Cortex of kidney (tissue), 1 donor: ENCODE data around the gene GLI1.
A peak's percentile ranks its signal among the peaks of the same experiment; 100 is the strongest.

Experiments
- DNase-seq: peaks from one replicate; lab custom pipeline; 2025; lab: John Stamatoyannopoulos, UW

The GLI1 gene

DNA sequence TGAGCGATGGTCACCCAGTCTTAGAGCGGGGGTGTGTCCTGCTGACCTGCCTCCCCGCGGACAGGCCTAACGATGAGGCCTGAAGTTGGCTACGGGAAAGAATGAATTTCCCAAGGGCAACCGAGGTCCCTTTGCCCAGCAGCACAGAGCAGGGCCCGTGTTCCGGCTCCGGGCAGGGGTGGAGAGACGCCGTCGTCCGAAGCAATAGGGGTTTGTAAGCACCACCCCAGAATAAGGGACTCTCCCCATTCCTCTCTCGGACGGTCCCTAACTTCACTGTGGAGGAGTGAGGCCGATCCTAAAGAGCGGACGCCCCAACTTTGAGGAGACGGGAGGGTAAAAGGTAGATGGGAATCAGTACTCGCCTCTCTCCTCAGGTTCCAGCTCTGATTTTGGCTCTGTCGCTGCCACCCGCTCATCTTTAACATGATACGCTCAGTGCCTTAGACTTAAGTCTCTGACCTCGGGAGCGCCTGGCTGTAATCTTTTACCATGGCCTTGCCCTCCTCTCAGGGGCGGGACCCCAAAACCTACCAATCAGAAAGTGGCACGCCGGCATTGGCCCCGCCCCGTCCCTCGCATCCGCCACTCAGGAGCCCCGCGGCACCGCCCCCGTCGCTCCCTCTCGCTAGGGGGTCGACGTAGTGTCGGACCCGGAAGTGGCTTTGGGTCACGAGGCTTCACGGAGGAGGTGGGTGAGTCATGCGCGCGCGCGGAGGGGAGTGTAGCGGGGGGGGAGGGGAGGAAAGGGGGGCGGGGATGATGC lies 60.7 kb downstream of the GLI1 start, which contains the start of gene DDIT3:
TSS of gene DDIT3 (minus strand) at position 462 of the 766 bp plus-strand sequence. CDS start 3,108 bp downstream, outside the sequence.
- DNase-seq: peak; percentile 90

GRCh38 chr12:57521525-57522010 lies 62.0 kb downstream of the GLI1 start:
- DNase-seq: no peak
